ENCODE measurements around the gene ALDH1B1.

GRCh38 chr9:38343037-38343436, 49.5 kb upstream of the ALDH1B1 start:
- TF ChIP-seq ZNF384 (IDR thresholded peaks at IDR 0.05; ENCODE audit: low read depth, low read length) (no peak), ZHX1 (conservative IDR thresholded peaks at IDR 0.05; ENCODE audit: low read length) (no peak), POLR2A (conservative IDR thresholded peaks at IDR 0.05) (no peak), FOSL1 (tag; conservative IDR thresholded peaks at IDR 0.05) (no peak), ATF6 (CRISPR knock-in tag; IDR thresholded peaks at IDR 0.05) (no peak), GTF2A2 (tag; IDR thresholded peaks at IDR 0.05) (no peak), MAX (CRISPR knock-in tag; IDR thresholded peaks at IDR 0.05) (no peak), MNT (conservative IDR thresholded peaks at IDR 0.05) (no peak), WHSC1 (IDR thresholded peaks at IDR 0.05; ENCODE audit: low read length) (no peak), KLF13 (tag; IDR thresholded peaks at IDR 0.05; ENCODE audit: borderline replicate concordance, low read depth) (no peak)
